ENCODE results near the gene KISS1. TPM values are rescaled to one million over a fixed set of nuclear protein-coding genes. Genes with fewer than 3 reads are reported as not detected.

Gene KISS1
- total RNA-seq, 2 experiments from 2014 or later: not detected

GRCh38 chr1:204145033-204145504 is 51.2 kb downstream of the KISS1 start:
- DNase-seq (ENCODE audit: low spot score): no peak
- intact Hi-C loops (cut with micrococcal nuclease; ENCODE audit: unreplicated experiment): no loop called here
- H2AFZ ChIP-seq (ENCODE audit: low read length): no peak overlapping the region
- BruUV-seq (replicated peaks): no TSS peak
- TF ChIP-seq EZH2phosphoT487 (IDR thresholded peaks at IDR 0.05; ENCODE audit: borderline replicate concordance, low read depth, low read length): no peak
- TF ChIP-seq, protein P1, sequence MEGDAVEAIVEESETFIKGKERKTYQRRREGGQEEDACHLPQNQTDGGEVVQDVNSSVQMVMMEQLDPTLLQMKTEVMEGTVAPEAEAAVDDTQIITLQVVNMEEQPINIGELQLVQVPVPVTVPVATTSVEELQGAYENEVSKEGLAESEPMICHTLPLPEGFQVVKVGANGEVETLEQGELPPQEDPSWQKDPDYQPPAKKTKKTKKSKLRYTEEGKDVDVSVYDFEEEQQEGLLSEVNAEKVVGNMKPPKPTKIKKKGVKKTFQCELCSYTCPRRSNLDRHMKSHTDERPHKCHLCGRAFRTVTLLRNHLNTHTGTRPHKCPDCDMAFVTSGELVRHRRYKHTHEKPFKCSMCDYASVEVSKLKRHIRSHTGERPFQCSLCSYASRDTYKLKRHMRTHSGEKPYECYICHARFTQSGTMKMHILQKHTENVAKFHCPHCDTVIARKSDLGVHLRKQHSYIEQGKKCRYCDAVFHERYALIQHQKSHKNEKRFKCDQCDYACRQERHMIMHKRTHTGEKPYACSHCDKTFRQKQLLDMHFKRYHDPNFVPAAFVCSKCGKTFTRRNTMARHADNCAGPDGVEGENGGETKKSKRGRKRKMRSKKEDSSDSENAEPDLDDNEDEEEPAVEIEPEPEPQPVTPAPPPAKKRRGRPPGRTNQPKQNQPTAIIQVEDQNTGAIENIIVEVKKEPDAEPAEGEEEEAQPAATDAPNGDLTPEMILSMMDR (conservative IDR thresholded peaks at IDR 0.05; ENCODE audit: low read length): no peak
- H3K4me2 ChIP-seq (ENCODE audit: low read length): no peak overlapping the region
- H3K4me1 ChIP-seq (ENCODE audit: insufficient read depth, low read length, poor library complexity, severe bottlenecking): no peaks in the 10 kb centered on the region
- H3K27ac ChIP-seq (ENCODE audit: low read depth, low read length, poor library complexity, severe bottlenecking): no peak overlapping the region
- no peaks in the 10 kb centered on the region for H3K9me3 ChIP-seq (ENCODE audit: low read length)
- no peaks in the 10 kb centered on the region for H4K20me1 ChIP-seq (ENCODE audit: insufficient read depth, low read length)
- no peak overlapping the region for H3K4me3 ChIP-seq (ENCODE audit: low read depth, low read length, poor library complexity, severe bottlenecking)
- no peaks in the 10 kb centered on the region for H3K9me2 ChIP-seq (ENCODE audit: insufficient read depth, low read length)
- H3K79me2 ChIP-seq (ENCODE audit: insufficient read depth, low read depth, low read length): no peaks in the 10 kb centered on the region
- H3K36me3 ChIP-seq (ENCODE audit: insufficient read depth, low read length): no peaks in the 10 kb centered on the region
- CTCF ChIA-PET (ENCODE audit: unreplicated experiment): no interaction called here
- POLR2A ChIA-PET: interaction anchor here (1.2 kb wide), 1 partner anchor 9 kb away, joined by 3 read pairs; no protein-coding TSS in a partner anchor

DNA sequence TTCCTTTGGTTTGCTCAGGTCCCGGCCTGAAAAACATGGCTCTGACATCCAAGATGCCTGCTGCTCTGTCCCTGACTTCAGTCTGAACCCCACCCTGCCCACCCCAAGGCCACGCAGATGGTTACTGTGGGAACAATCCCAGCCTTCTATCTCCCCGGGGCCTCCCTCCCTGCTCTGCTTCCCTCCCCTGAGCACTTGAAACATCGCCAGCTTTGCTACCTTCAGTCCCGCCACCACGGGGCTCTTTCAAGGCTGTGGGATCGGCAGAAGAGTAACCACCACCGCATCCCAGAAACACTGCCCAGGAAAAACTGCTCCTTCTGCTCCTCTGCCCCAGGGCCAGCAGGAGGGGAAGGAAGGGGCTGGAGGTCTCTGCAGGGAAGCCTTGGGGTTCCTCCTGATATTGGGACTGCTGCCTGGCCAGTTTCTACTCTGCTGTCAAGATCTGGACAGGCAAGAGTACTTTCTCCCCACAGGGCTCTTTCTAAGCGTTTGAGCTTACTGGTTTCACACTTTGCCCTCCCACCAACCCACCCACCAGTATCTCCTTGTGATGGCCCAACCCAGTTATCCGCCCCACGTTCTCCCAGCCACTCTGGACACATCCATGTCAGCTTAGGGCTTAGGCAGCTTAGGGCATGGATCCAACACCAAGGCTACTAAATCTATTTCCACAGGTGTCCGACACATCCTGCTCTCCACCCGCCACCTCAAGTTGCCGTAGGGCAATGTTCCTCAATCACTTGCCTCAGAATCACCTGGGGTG is 52.8 kb downstream of the KISS1 start:
- ChIA-PET CTCF (ENCODE audit: unreplicated experiment) (interaction anchor here (0.7 kb wide), 1 partner anchor 15 kb away, joined by 4 read pairs; no protein-coding TSS in a partner anchor), POLR2A (interaction anchor here (0.5 kb wide), 1 partner anchor 152 kb away, joined by 3 read pairs; no protein-coding TSS in a partner anchor)
- Histone ChIP-seq H3K4me1 (ENCODE audit: insufficient read depth, low read length, poor library complexity, severe bottlenecking) (no peaks in the 10 kb centered on the region), H3K4me2 (ENCODE audit: low read length) (no peak overlapping the region), H4K20me1 (ENCODE audit: insufficient read depth, low read length) (no peaks in the 10 kb centered on the region), H3K9me3 (ENCODE audit: low read length) (no peaks in the 10 kb centered on the region), H3K9me2 (ENCODE audit: insufficient read depth, low read length) (no peaks in the 10 kb centered on the region), H3K4me3 (ENCODE audit: low read depth, low read length, poor library complexity, severe bottlenecking) (no peak overlapping the region), H3K36me3 (ENCODE audit: insufficient read depth, low read length) (no peaks in the 10 kb centered on the region), H3K79me2 (ENCODE audit: insufficient read depth, low read depth, low read length) (no peaks in the 10 kb centered on the region), H2AFZ (ENCODE audit: low read length) (no peak overlapping the region), H3K27ac (ENCODE audit: low read depth, low read length, poor library complexity, severe bottlenecking) (no peak overlapping the region)
- TF ChIP-seq, protein P1 (conservative IDR thresholded peaks at IDR 0.05; ENCODE audit: low read length): no peak
- TF ChIP-seq EZH2phosphoT487 (IDR thresholded peaks at IDR 0.05; ENCODE audit: borderline replicate concordance, low read depth, low read length): no peak
- no TSS peak for BruUV-seq (replicated peaks)
- intact Hi-C loops (cut with micrococcal nuclease; ENCODE audit: unreplicated experiment): no loop called here
- no peak for DNase-seq (ENCODE audit: low spot score)
